ENCODE results near the gene DUSP22. TPM values are rescaled to one million over a fixed set of nuclear protein-coding genes. Genes with fewer than 3 reads are reported as not detected.

Gene DUSP22
- total and polyA plus RNA-seq, 8 donors = 15.6 to 338 (median 34.8) TPM

GRCh38 chr6:315921-316752 lies 23.9 kb downstream of the DUSP22 start:
- DNase-seq = no peak
- no peak overlapping the region for H3K4me3 ChIP-seq
- 82 to 85% (median 83%) methylated on average over 10 of the region's 10 CpGs for WGBS, 5 donors
- H3K9me3 ChIP-seq = no peaks in the 10 kb centered on the region
- H3K27me3 ChIP-seq = no peaks in the 10 kb centered on the region
- intact Hi-C loops (cut with DNase I; ENCODE audit: low total_unique reads) = no loop called here
- H3K36me3 ChIP-seq = no peaks in the 10 kb centered on the region
- TF ChIP-seq CTCF (IDR thresholded peaks at IDR 0.05) (no peak), POLR2AphosphoS5 (IDR thresholded peaks at IDR 0.05) (no peak), EP300 (IDR thresholded peaks at IDR 0.05) (no peak), POLR2A (IDR thresholded peaks at IDR 0.05) (no peak)
- peak overlapping the region in 1 of 5 donors; percentile 5 for H3K27ac ChIP-seq
- peaks cover 13 to 30% (median 25%) of the 10 kb centered on the region in 4 donors for H3K4me1 ChIP-seq

- DNase-seq = no peak
- H3K27ac ChIP-seq = peak overlapping the region in 1 of 5 donors; percentile 5
- intact Hi-C loops (cut with DNase I; ENCODE audit: low total_unique reads) = no loop called here
- no peaks in the 10 kb centered on the region for H3K27me3 ChIP-seq
- H3K4me3 ChIP-seq = no peak overlapping the region
- TF ChIP-seq CTCF (IDR thresholded peaks at IDR 0.05) (no peak), POLR2A (IDR thresholded peaks at IDR 0.05) (no peak), POLR2AphosphoS5 (IDR thresholded peaks at IDR 0.05) (no peak), EP300 (IDR thresholded peaks at IDR 0.05) (no peak)
- H3K36me3 ChIP-seq = no peaks in the 10 kb centered on the region
- H3K4me1 ChIP-seq = peaks cover 13 to 31% (median 27%) of the 10 kb centered on the region in 4 donors
- H3K9me3 ChIP-seq = no peaks in the 10 kb centered on the region
Measured at GRCh38 chr6:316753-317038, 24.4 kb downstream of the DUSP22 start.

GRCh38 chr6:317060-317447 lies 24.8 kb downstream of the DUSP22 start:
- peak overlapping the region in 1 of 5 donors; percentile 5 for H3K27ac ChIP-seq
- H3K4me1 ChIP-seq = peaks cover 12 to 28% (median 23%) of the 10 kb centered on the region in 4 donors
- no peak overlapping the region for H3K4me3 ChIP-seq
- intact Hi-C loops (cut with DNase I; ENCODE audit: low total_unique reads) = no loop called here
- 68 to 76% (median 75%) methylated on average over 7 of the region's 7 CpGs for WGBS, 5 donors
- no peaks in the 10 kb centered on the region for H3K36me3 ChIP-seq
- no peaks in the 10 kb centered on the region for H3K27me3 ChIP-seq
- TF ChIP-seq POLR2A (IDR thresholded peaks at IDR 0.05) (no peak), CTCF (IDR thresholded peaks at IDR 0.05) (no peak), POLR2AphosphoS5 (IDR thresholded peaks at IDR 0.05) (no peak), EP300 (IDR thresholded peaks at IDR 0.05) (no peak)
- DNase-seq = no peak
- no peaks in the 10 kb centered on the region for H3K9me3 ChIP-seq

- Histone ChIP-seq H3K27ac (peak overlapping the region in 1 of 5 donors; percentile 5), H3K4me1 (peaks cover 6 to 23% (median 19%) of the 10 kb centered on the region in 4 donors), H3K36me3 (no peaks in the 10 kb centered on the region), H3K4me3 (no peak overlapping the region), H3K27me3 (no peaks in the 10 kb centered on the region), H3K9me3 (no peaks in the 10 kb centered on the region)
- intact Hi-C loops (cut with DNase I; ENCODE audit: low total_unique reads) = no loop called here
- no peak for DNase-seq
- WGBS, 5 donors = 73 to 79% (median 78%) methylated on average over 18 of the region's 18 CpGs
- TF ChIP-seq CTCF (IDR thresholded peaks at IDR 0.05) (no peak), EP300 (IDR thresholded peaks at IDR 0.05) (no peak), POLR2AphosphoS5 (IDR thresholded peaks at IDR 0.05) (no peak), POLR2A (IDR thresholded peaks at IDR 0.05) (no peak)
Measured at GRCh38 chr6:317448-318144, 25.3 kb downstream of the DUSP22 start.

Measured in stomach (tissue), 9 donors.